ENCODE results near the gene ARHGAP25.

Gene ARHGAP25

DNA sequence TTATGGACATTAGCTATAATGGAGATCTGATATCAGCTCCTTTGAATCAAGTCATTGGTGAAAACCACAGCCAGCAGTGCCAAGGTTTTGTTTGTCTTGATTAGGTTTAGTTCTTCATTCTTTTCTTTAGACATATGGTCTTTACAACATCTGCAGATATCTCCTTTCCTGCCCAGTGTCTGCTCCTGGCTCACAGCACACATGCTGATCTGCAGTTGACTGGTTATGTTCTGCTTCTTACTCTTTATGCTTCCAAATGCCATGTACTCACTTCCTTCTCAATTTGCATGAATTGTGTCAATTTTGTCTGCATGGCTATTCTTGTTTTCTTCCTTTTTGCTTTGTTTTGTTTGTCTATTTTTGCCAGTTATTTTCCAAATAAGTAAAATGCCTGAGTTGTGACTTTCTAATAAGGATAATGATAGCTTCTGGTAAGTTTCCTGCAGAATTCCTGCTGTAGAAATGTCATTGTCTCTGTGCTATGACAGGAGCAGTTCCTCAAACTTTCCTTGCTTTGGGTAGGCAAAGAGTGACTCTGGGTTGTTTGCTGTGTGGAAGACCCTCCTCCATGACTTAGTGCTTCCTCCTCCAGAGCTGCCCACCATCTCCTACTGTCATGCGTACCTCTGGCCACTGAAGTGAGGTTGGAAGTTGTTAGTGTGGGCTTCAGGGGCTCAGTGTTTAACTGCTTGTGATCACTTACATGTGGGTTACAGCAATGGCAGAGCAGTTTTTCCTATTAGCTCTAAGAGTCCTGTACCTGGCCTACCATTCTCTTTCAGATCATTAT, 8.2 kb downstream of the ARHGAP25 start:
- no peak overlapping the region for H3K4me3 ChIP-seq (ENCODE audit: low read length)
- no peak for TF ChIP-seq ZNF274 (IDR thresholded peaks at IDR 0.05; ENCODE audit: low read depth, low read length)

DNA sequence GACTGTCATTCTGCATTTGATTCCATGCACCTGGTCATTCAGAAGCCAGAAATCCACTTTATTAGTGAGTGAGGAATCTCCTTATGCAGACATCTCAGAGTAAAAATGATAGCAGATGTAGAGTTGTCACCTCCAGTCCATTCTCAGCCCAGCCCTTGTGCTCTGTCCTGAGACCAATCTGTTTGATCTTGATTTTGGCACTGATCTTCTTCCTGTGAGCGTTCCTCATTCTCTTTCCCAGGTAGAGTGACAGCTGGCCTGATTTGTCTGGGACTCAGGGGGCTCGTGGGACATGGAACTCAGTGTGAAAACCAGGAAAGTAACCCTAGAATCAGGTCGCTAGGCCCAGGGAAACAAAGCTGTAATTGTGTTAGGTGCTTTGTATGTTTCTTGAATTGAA, 8.9 kb downstream of the ARHGAP25 start:
- no peak overlapping the region for H3K4me3 ChIP-seq (ENCODE audit: low read length)
- no peak for TF ChIP-seq ZNF274 (IDR thresholded peaks at IDR 0.05; ENCODE audit: low read depth, low read length)

DNA sequence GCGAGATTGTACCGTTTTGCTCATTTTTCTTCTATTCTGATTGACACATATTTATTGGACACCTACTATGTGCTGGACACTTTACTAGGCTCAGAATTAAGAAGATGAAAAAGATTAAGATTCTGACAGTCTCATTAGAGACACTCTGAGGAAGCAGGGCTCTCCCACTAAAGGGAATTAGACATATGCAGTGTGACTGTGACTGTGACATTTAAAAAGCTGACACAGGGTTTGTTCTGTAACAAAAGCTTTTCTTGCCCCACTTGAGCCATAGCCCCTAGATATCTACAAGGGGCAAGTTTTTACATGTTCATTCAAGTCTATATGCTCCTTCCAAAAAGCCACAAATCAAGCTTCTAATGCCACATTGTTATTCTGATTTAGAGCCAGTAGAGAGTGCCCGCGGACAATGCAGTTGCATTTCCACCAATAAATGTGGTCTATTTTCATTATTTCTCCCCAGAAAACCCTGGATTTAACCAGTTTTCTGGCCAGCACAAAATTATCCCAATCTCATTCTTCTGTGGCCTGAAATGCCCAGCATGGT, 9.8 kb downstream of the ARHGAP25 start:
- H3K4me3 ChIP-seq (ENCODE audit: low read length) = no peak overlapping the region
- TF ChIP-seq ZNF274 (IDR thresholded peaks at IDR 0.05; ENCODE audit: low read depth, low read length) = no peak

DNA sequence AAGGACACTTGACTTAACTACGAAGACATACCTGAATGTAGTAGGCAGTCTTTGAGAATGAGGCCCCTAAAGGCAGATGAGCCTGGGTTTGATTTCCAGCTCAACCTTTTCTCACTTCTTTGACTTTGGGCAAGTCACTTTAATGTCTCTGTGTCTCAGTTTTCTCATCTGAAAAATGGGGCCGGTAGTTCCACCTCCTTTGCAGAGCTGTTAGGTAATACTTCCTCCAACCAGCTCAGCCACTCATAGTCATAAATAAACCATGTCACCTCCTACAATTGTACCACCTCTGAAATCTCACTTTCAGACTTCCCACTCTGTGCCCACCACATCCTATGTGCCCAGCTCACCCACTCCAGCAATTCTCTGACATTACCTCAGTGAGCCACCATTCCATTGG, 10.4 kb downstream of the ARHGAP25 start:
- H3K4me3 ChIP-seq (ENCODE audit: low read length) = no peak overlapping the region
- no peak for TF ChIP-seq ZNF274 (IDR thresholded peaks at IDR 0.05; ENCODE audit: low read depth, low read length)

DNA sequence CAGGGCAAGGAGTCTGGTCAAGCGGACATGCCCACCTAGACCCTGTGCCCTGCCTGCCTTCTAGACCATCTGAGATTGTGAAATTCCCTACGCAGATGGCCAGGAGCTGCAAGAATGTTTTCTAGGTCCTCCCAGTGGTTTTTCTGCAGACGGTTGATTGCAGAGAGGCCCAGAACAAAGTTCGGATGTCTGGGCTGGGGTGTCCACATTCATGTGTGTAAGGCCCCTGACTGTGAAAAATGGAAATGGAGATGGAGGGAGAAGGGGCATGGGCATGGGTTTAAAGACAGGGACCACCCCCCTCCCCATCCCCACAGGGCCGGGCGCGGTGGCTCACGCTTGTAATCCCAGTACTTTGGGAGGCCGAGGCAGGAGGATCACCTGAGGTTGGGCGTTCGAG, 11.8 kb downstream of the ARHGAP25 start:
- TF ChIP-seq ZNF274 (IDR thresholded peaks at IDR 0.05; ENCODE audit: low read depth, low read length) = no peak

DNA sequence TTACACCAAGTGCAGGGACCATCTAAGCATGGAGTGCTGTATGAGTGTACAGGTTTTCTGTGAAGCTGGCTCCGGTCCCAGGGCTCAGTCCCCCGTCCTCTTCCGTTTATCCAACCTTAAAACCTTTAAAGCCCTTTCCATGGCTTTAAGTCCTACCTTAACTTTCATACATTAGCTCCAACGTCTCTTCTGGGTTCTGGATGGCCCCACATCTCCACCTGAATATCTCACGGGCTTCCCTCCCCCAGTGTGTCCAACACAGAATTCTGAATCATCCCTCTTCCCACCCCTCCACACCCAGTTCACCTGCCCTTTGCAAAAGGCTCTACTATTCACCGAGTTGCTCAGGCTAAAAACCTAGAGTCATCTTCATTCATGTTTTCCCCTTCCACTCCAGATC, 12.8 kb downstream of the ARHGAP25 start:
- no peak for TF ChIP-seq ZNF274 (IDR thresholded peaks at IDR 0.05; ENCODE audit: low read depth, low read length)
- H3K4me3 ChIP-seq (ENCODE audit: low read length) = no peak overlapping the region

More for the DNA sequence above, 11.8 kb downstream of the ARHGAP25 start:
- H3K4me3 ChIP-seq (ENCODE audit: low read length) = no peak overlapping the region

DNA sequence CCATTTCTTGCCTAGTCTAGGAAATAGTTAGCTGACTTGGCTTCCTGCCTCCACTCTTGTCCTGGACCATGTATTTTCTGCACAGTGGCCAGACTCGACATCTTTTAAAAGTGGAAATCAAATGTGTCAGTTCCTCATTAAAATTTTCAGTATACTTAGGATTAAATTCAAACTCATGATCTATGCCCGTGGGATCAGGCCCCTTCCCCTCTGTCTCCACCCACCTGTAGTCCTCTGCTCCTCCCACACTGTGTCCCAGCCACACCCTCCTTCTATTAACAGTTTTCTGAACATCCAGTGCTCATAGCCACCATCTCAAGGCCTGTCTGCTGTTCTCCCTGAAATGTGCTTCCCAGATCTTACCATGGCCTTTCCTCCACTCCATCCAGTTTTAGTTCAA, 13.3 kb downstream of the ARHGAP25 start:
- TF ChIP-seq ZNF274 (IDR thresholded peaks at IDR 0.05; ENCODE audit: low read depth, low read length) = no peak
- H3K4me3 ChIP-seq (ENCODE audit: low read length) = no peak overlapping the region

DNA sequence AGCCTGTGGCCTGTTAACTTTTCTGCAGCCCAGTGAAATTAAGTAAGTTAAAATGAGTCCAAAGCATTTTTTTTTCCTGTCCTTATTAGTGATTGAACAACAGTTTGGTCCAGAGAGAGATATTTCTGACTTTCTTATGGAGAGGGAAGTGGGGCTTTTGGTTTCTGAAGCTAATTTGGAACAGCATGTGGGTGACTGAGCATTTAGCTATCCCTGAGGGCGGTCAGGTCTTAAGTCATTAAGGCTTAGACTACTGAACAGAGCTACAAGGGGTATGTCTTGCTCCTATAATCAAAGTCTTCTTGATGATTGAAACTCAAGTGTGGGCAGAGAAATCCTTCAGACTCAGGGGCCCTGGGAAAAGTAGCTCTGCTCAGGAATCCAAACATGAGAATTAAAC, 14.0 kb downstream of the ARHGAP25 start:
- no peak for TF ChIP-seq ZNF274 (IDR thresholded peaks at IDR 0.05; ENCODE audit: low read depth, low read length)
- H3K4me3 ChIP-seq (ENCODE audit: low read length) = no peak overlapping the region

DNA sequence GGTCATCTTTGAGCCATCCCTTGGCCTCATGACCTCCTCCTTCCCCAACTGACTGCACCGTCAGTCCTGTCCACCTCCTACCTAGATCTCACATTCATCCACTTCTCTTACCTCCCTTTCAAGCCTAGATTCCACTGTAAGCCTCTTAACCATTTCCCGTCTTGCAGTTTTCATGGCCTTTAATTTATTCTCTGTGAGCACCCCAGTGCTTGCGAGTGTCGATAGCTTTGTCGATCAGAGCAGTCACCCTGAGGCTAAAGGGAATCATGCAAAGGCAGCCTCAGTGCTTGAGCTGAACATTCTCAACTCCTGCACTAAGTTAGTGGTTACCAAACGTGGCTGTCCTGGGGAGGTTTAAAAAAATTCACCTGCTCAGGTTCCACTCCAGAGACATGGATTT, 14.7 kb downstream of the ARHGAP25 start:
- no peak for TF ChIP-seq ZNF274 (IDR thresholded peaks at IDR 0.05; ENCODE audit: low read depth, low read length)

DNA sequence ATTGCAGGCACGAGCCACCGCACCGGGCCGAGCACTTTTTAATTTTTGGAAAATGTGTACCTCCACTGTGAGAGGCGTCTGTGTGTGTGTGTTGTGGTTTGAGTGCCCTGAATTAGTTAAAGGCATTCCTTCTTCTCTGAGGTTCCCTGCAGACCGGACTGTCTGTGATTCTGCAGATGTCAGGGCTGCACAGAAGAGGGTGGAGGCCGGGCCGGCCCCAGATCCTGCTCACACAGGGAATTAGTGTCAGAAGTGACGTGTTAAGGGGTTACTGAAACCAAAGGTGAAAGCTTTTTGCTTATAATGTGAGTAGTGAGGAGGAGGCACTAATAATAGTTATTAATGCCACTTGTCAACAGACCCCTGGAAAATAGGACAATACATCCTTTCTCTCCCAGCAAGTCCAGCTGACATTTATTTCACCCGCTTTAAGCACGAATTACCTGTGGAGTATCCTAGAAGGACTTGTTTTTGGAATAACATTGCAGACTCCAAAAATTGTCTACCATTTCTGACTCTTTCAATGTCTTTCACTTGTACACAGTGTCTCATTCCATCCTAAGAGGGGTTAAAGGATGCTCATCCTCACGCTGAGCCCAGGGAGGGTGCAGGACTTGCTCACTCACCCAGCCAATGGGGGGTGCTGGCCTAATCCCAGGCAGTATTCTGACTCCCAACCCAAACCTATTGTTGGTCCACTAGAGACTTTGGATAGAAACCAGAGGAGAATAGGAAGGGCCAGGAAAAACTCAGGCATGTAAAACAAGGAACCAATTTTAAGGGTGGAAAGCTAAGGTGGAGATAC, 16.2 kb downstream of the ARHGAP25 start:
- TF ChIP-seq ZNF274 (IDR thresholded peaks at IDR 0.05; ENCODE audit: low read depth, low read length) = no peak
- H3K4me3 ChIP-seq (ENCODE audit: low read length) = no peak overlapping the region

More for the DNA sequence above, 14.7 kb downstream of the ARHGAP25 start:
- no peak overlapping the region for H3K4me3 ChIP-seq (ENCODE audit: low read length)

DNA sequence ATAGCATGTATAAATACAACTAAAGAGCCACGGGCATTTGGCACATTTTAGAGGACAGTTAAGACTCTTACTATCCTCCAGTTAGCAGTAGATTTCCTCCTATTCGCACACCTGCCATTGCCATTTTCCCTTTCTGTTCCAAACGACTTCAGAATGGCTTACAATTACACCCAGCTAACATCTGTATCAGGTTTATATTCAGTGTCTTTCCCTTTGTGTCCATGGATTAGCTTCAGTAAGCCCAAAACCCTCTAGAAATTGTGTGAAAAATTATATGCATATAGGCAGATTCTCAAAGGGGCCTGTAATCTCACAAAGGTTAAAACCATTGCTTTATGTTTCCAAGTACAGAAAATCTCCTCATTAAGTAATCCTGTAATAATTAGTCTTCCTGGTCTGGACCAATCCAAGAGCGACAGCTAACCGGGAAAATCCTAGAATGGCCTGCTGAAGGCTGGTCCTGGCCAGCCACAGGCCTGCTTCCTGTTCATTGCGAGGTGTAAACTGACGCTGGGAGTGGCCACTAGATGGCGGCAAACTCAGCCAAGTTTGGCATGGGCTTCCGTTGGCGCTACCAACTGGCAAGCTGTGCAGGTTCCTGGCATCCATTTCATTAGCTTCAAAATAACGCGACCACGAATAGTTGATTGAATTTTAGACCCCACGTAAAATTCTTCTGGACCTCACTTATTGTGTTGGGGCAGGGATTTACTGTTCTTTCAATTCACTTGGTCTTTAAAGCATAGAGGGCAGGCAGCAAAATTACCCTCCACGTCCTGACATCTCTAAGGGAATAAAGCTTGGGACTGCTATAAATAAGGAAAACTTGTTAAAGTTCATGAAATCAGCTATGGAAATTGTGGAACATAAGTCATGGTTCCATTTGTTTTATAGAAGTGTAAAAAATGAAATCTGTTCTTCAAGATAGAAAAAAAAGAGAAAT, 17.1 kb downstream of the ARHGAP25 start:
- TF ChIP-seq ZNF274 (IDR thresholded peaks at IDR 0.05; ENCODE audit: low read depth, low read length) = no peak
- H3K4me3 ChIP-seq (ENCODE audit: low read length) = no peak overlapping the region

DNA sequence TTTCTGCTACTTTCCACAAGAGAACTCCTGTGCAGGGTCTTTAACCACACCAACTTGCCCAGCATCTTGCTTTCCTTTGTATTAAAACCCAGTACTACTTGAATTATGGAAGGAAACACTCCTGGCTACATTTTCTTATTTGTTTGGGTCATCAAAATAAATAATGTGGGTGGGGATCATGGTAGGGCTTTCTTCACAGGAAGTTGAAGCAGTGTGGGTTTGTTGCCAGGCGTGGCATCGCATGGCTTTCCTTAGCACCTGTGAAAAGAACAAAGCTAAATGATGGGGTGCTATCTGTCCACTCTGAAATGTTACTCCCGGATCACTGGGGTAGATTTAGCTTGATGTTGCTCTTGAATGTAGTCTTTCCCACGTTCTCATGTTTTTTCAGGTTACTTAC, 18.7 kb downstream of the ARHGAP25 start:
- no peak for TF ChIP-seq ZNF274 (IDR thresholded peaks at IDR 0.05; ENCODE audit: low read depth, low read length)
- H3K4me3 ChIP-seq (ENCODE audit: low read length) = no peak overlapping the region

DNA sequence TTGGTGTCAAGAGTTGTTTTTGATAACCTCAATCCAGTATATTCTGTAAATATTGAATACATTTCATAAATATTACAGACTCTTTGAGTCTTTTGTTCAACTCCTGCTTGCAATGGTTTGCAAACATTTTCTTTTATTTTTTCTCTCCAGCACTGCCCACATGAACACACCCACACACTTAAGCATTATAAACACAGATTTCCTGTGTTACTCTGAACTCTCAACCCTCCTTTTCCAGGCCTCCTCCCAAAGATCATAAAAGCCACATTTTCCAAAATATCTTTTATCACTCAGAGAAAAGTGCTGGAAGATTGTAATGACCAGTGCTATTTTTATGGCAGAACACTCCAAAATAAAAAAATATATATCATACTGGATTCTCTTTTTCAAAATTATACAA, 20.5 kb downstream of the ARHGAP25 start:
- no peak overlapping the region for H3K4me3 ChIP-seq (ENCODE audit: low read length)
- no peak for TF ChIP-seq ZNF274 (IDR thresholded peaks at IDR 0.05; ENCODE audit: low read depth, low read length)

DNA sequence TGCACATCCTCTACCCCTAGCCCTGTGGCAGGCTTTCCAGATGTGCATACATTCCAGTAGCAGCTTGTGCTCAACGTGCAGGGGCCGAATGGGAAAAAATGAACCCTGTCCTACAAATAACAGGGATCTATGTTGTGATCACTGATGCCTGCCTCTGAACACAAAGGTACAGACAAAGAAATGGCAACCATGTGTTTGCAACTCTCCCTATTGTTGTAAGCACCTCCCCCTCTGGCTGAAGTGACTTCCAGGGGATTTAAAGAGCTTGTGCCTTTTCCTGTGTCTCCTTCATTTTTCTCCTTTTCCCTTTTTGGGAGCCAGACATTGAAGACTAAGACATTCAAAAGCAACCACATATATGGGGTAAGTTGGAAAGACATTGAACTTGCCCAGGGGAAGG, 21.6 kb downstream of the ARHGAP25 start:
- no peak for TF ChIP-seq ZNF274 (IDR thresholded peaks at IDR 0.05; ENCODE audit: low read depth, low read length)

More for the DNA sequence above, 21.6 kb downstream of the ARHGAP25 start:
- H3K4me3 ChIP-seq (ENCODE audit: low read length) = no peak overlapping the region

All from GM08714 (cell line).